Vagina (tissue), 2 donors: ENCODE results near the gene SMCO1.

Experiments used
- POLR2A ChIP-seq, 2 donors: fragments of 450-650 bp; IDR thresholded peaks; one replicate each; pipeline ENCODE4 v1.6.1; 2017; ENCODE audit warnings: antibody characterized with exemption in 2 of 2, mild to moderate bottlenecking in 2 of 2, moderate library complexity in 2 of 2
- POLR2AphosphoS5 ChIP-seq, 2 donors: sonication (generic); formaldehyde crosslinking; IDR thresholded peaks; one replicate each; pipeline ENCODE4 v1.9.0; 2017; ENCODE audit warnings: antibody characterized with exemption in 2 of 2, mild to moderate bottlenecking in 2 of 2, low read depth in 1 of 2; ENCODE audit not compliant: insufficient read depth in 1 of 2
- TF ChIP-seq, protein P1 (sequence below), 3 experiments: fragments of 450-650 bp in 2 of 3; fragments of 200-600 bp in 1 of 3; sonication (generic) in 1 of 3; IDR thresholded peaks; one replicate each; pipeline ENCODE4 v1.5.1; 2017 to 2019; ENCODE audit warnings: antibody characterized with exemption in 3 of 3, mild to moderate bottlenecking in 2 of 3, moderate library complexity in 2 of 3

DNA sequence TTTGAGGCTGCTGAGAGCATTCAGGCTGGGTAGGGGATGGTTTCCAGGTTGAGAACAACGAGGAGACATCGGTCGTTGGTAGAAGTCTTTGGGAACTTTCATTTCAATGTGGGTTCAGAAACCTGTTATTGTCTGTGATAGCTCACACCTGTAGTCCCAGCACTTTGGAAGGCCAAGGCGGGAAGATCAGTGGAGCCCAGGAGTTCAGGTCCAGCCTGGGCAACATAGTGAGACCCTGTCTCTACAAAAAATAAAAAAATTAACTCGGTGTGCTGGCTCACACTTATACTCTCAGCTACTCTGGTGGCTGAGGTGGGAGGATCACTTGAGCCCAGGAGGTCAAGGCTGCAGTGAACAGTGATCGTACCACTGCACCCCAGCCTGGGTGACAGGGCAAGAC is 10.6 kb downstream of the SMCO1 start:
- TF ChIP-seq, protein P1, sequence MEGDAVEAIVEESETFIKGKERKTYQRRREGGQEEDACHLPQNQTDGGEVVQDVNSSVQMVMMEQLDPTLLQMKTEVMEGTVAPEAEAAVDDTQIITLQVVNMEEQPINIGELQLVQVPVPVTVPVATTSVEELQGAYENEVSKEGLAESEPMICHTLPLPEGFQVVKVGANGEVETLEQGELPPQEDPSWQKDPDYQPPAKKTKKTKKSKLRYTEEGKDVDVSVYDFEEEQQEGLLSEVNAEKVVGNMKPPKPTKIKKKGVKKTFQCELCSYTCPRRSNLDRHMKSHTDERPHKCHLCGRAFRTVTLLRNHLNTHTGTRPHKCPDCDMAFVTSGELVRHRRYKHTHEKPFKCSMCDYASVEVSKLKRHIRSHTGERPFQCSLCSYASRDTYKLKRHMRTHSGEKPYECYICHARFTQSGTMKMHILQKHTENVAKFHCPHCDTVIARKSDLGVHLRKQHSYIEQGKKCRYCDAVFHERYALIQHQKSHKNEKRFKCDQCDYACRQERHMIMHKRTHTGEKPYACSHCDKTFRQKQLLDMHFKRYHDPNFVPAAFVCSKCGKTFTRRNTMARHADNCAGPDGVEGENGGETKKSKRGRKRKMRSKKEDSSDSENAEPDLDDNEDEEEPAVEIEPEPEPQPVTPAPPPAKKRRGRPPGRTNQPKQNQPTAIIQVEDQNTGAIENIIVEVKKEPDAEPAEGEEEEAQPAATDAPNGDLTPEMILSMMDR (IDR thresholded peaks at IDR 0.05), result no peak
- TF ChIP-seq POLR2A (IDR thresholded peaks at IDR 0.05) (no peak), POLR2AphosphoS5 (IDR thresholded peaks at IDR 0.05; ENCODE audit: insufficient read depth in 1 of 2, low read depth in 1 of 2) (no peak)
